Mesendoderm (in vitro differentiated cells): ENCODE results near the gene LPAR1.

Experiments used
- DNase-seq: peaks from one replicate; pipeline ENCODE4 v3.0.0; 2013
- H2AK5ac ChIP-seq: 2 replicates; pipeline ENCODE4 v1.6.1; 2013; ENCODE audit warnings: low read length, inconsistent platforms
- H2BK120ac ChIP-seq: 2 replicates; pipeline ENCODE4 v1.6.1; 2013; ENCODE audit warnings: low read depth, mild to moderate bottlenecking, low read length, moderate library complexity, mixed read lengths
- H2BK15ac ChIP-seq: replicated peaks from 2 replicates; pipeline ENCODE4 v1.6.1; 2013; ENCODE audit warnings: low read depth, mild to moderate bottlenecking, moderate library complexity
- H2BK5ac ChIP-seq: 2 replicates; pipeline ENCODE4 v1.6.1; 2013; ENCODE audit warnings: low read length, inconsistent platforms
- H3K18ac ChIP-seq: 2 replicates; pipeline ENCODE4 v1.6.1; 2013; ENCODE audit warnings: mild to moderate bottlenecking, low read length, mixed read lengths
- H3K23ac ChIP-seq: one replicate; pipeline ENCODE4 v1.6.1; 2013; ENCODE audit warnings: low read length
- H3K27ac ChIP-seq: 2 replicates; pipeline ENCODE4 v1.5.1; 2013; ENCODE audit warnings: low read depth, mild to moderate bottlenecking, inconsistent platforms, low read length, moderate library complexity
- H3K27me3 ChIP-seq: 2 replicates; pipeline ENCODE4 v1.6.1; 2013; ENCODE audit warnings: low read length, control low read depth, mild to moderate bottlenecking, inconsistent platforms; ENCODE audit not compliant: insufficient read depth, poor library complexity
- H3K36me3 ChIP-seq: 2 replicates; pipeline ENCODE4 v1.6.1; 2013; ENCODE audit warnings: low read length, inconsistent platforms; ENCODE audit not compliant: control insufficient read depth, insufficient read depth
- H3K4ac ChIP-seq: one replicate; pipeline ENCODE4 v1.6.1; 2013; ENCODE audit warnings: low read depth, mild to moderate bottlenecking, low read length, moderate library complexity
- H3K4me1 ChIP-seq: 2 replicates; pipeline ENCODE4 v1.6.1; 2013; ENCODE audit warnings: low read depth, low read length, inconsistent platforms; ENCODE audit not compliant: control insufficient read depth
- H3K4me2 ChIP-seq: 2 replicates; pipeline ENCODE4 v1.6.1; 2013; ENCODE audit warnings: low read length
- H3K4me3 ChIP-seq: 2 replicates; pipeline ENCODE4 v1.5.1; 2013; ENCODE audit warnings: mild to moderate bottlenecking, low read length
- H3K56ac ChIP-seq: one replicate; pipeline ENCODE4 v1.6.1; 2013; ENCODE audit warnings: low read length
- H3K79me1 ChIP-seq: 2 replicates; pipeline ENCODE4 v1.6.1; 2013; ENCODE audit warnings: low read length, inconsistent platforms
- H3K79me2 ChIP-seq: 2 replicates; pipeline ENCODE4 v1.6.1; 2013; ENCODE audit warnings: mild to moderate bottlenecking, low read length; ENCODE audit not compliant: control insufficient read depth, insufficient read depth
- H3K9ac ChIP-seq: 2 replicates; pipeline ENCODE4 v1.6.1; 2013; ENCODE audit warnings: low read length, inconsistent platforms
- H4K5ac ChIP-seq: one replicate; pipeline ENCODE4 v1.6.1; 2013; ENCODE audit warnings: low read length
- H4K8ac ChIP-seq: one replicate; pipeline ENCODE4 v1.6.1; 2013; ENCODE audit warnings: low read depth, mild to moderate bottlenecking, control low read depth, low read length, moderate library complexity
- WGBS: extraction: QIAGEN DNeasy Blood & Tissue Kit; methylation state at CpG from one replicate; pipeline ENCODE4 v1.1.7; 2013; ENCODE audit warnings: low lambda C conversion rate, missing lambda C conversion rate; ENCODE audit not compliant: insufficient coverage; ENCODE audit errors: extremely low coverage; 5-methylcytosine and 5-hydroxymethylcytosine counted together

Gene LPAR1

GRCh38 chr9:110996436-110997220, 41.6 kb downstream of the LPAR1 start:
- Histone ChIP-seq H3K79me1 (no peaks in the 10 kb centered on the region), H2BK15ac (no peak overlapping the region), H3K4me1 (peaks cover 3% of the 10 kb centered on the region), H3K4ac (no peak overlapping the region), H3K4me3 (no peak overlapping the region), H2BK5ac (no peak overlapping the region), H3K56ac (no peak overlapping the region), H3K9ac (no peak overlapping the region), H3K27me3 (no peaks in the 10 kb centered on the region), H3K4me2 (no peak overlapping the region), H3K23ac (no peak overlapping the region), H4K8ac (no peak overlapping the region), H3K79me2 (no peaks in the 10 kb centered on the region), H2BK120ac (no peak overlapping the region), H3K18ac (no peak overlapping the region), H2AK5ac (no peak overlapping the region), H3K36me3 (no peaks in the 10 kb centered on the region), H3K27ac (no peak overlapping the region), H4K5ac (no peak overlapping the region)
- DNase-seq = no peak
- no CpG with 5 or more reads among the region's 9 CpGs for WGBS

- Histone ChIP-seq H2BK15ac (no peak overlapping the region), H2BK120ac (no peak overlapping the region), H3K79me1 (no peaks in the 10 kb centered on the region), H2BK5ac (no peak overlapping the region), H3K4ac (no peak overlapping the region), H3K4me2 (no peak overlapping the region), H3K79me2 (no peaks in the 10 kb centered on the region), H3K56ac (no peak overlapping the region), H4K5ac (no peak overlapping the region), H3K36me3 (no peaks in the 10 kb centered on the region), H3K9ac (no peak overlapping the region), H3K27ac (no peak overlapping the region), H3K18ac (no peak overlapping the region), H2AK5ac (no peak overlapping the region), H3K4me1 (peaks cover 3% of the 10 kb centered on the region), H3K23ac (no peak overlapping the region), H3K27me3 (no peaks in the 10 kb centered on the region), H4K8ac (no peak overlapping the region), H3K4me3 (no peak overlapping the region)
- no CpG with 5 or more reads among the region's 6 CpGs for WGBS
- no peak for DNase-seq
These were observed 42.6 kb downstream of the LPAR1 start for GRCh38 chr9:110995420-110996340.

GRCh38 chr9:110994771-110995241, 43.5 kb downstream of the LPAR1 start:
- WGBS = no CpG with 5 or more reads among the region's 4 CpGs
- H3K18ac ChIP-seq = no peak overlapping the region

GRCh38 chr9:110990481-110990880, 47.8 kb downstream of the LPAR1 start:
- Histone ChIP-seq H2BK120ac (no peak overlapping the region), H3K4me2 (no peak overlapping the region), H3K4me1 (peaks cover 3% of the 10 kb centered on the region), H2BK15ac (no peak overlapping the region), H3K79me2 (no peaks in the 10 kb centered on the region), H2BK5ac (no peak overlapping the region), H3K36me3 (no peaks in the 10 kb centered on the region), H3K56ac (no peak overlapping the region), H3K18ac (no peak overlapping the region), H3K27ac (no peak overlapping the region), H4K8ac (no peak overlapping the region), H3K9ac (no peak overlapping the region), H3K23ac (no peak overlapping the region), H3K79me1 (no peaks in the 10 kb centered on the region), H3K27me3 (no peaks in the 10 kb centered on the region), H2AK5ac (no peak overlapping the region), H3K4me3 (no peak overlapping the region), H3K4ac (no peak overlapping the region), H4K5ac (no peak overlapping the region)
- DNase-seq = no peak
- no CpG with 5 or more reads among the region's 2 CpGs for WGBS

More at GRCh38 chr9:110994771-110995241, 43.5 kb downstream of the LPAR1 start:
- Histone ChIP-seq H3K4me3 (no peak overlapping the region), H3K79me2 (no peaks in the 10 kb centered on the region), H3K27me3 (no peaks in the 10 kb centered on the region), H4K8ac (no peak overlapping the region), H3K36me3 (no peaks in the 10 kb centered on the region), H3K79me1 (no peaks in the 10 kb centered on the region), H2BK15ac (no peak overlapping the region), H3K23ac (no peak overlapping the region), H3K56ac (no peak overlapping the region), H3K9ac (no peak overlapping the region), H3K4me2 (no peak overlapping the region), H2AK5ac (no peak overlapping the region), H3K27ac (no peak overlapping the region), H2BK120ac (no peak overlapping the region), H3K4me1 (peaks cover 3% of the 10 kb centered on the region), H4K5ac (no peak overlapping the region), H3K4ac (no peak overlapping the region), H2BK5ac (no peak overlapping the region)
- no peak for DNase-seq

- Histone ChIP-seq H2BK15ac (no peak overlapping the region), H3K36me3 (no peaks in the 10 kb centered on the region), H3K9ac (no peak overlapping the region), H3K79me1 (no peaks in the 10 kb centered on the region), H3K4me3 (no peak overlapping the region), H2BK120ac (no peak overlapping the region), H2BK5ac (no peak overlapping the region), H4K5ac (no peak overlapping the region), H3K27me3 (no peaks in the 10 kb centered on the region), H3K27ac (no peak overlapping the region), H3K4ac (no peak overlapping the region), H3K56ac (no peak overlapping the region), H3K23ac (no peak overlapping the region), H4K8ac (no peak overlapping the region), H2AK5ac (no peak overlapping the region), H3K18ac (no peak overlapping the region), H3K4me1 (no peaks in the 10 kb centered on the region), H3K4me2 (no peak overlapping the region), H3K79me2 (no peaks in the 10 kb centered on the region)
- 100% methylated on average over 1 of the region's 1 CpG for WGBS
- no peak for DNase-seq
These were observed 51.7 kb downstream of the LPAR1 start for GRCh38 chr9:110986529-110986928.
